ENCODE results near the gene TEF. TPM values are rescaled to one million over a fixed set of nuclear protein-coding genes. Genes with fewer than 3 reads are reported as not detected.

TEF gene
- total and polyA plus RNA-seq, 2 donors from 2014 or later, result 19.4 to 34.9 TPM

- Histone ChIP-seq H3K27ac (ENCODE audit: low read depth in 2 of 2, low read length in 2 of 2) (peak overlapping the region; percentile 97 to 100), H3K9me3 (ENCODE audit: control insufficient read depth in 2 of 3, insufficient read depth in 1 of 3, low read length in 3 of 3) (no peaks in the 10 kb centered on the region), H3K36me3 (ENCODE audit: control insufficient read depth in 2 of 3, insufficient read depth in 3 of 3, low read length in 3 of 3) (peaks cover 0 to 5% (median 3%) of the 10 kb centered on the region in 3 donors), H3K9ac (ENCODE audit: low read length in 3 of 3) (peak overlapping the region; percentile 94 to 100 (median 100)), H3K4me3 (ENCODE audit: low read length in 3 of 3) (peak overlapping the region; percentile 91 to 97 (median 96)), H3K27me3 (ENCODE audit: control insufficient read depth, insufficient read depth, low read length) (no peaks in the 10 kb centered on the region), H3K4me1 (ENCODE audit: control insufficient read depth in 2 of 3, insufficient read depth in 2 of 3, low read depth in 1 of 3, low read length in 3 of 3) (peaks cover 5 to 20% (median 17%) of the 10 kb centered on the region in 3 donors)
- no peak for TF ChIP-seq CTCF (IDR thresholded peaks at IDR 0.05; ENCODE audit: borderline replicate concordance, extremely low read depth, insufficient read depth)
- intact Hi-C loops (cut with DNase I), result no loop called here
- FAIRE-seq, result no peak
- peak; percentile 18 to 83 (median 55) for DNase-seq
Observed at GRCh38 chr22:41446057-41446501, 64.3 kb downstream of the TEF start.

- TF ChIP-seq CTCF (IDR thresholded peaks at IDR 0.05; ENCODE audit: borderline replicate concordance, extremely low read depth, insufficient read depth), result no peak
- DNase-seq (peak; percentile 96 to 99 (median 97)), FAIRE-seq (no peak)
- Histone ChIP-seq H3K36me3 (ENCODE audit: control insufficient read depth in 2 of 3, insufficient read depth in 3 of 3, low read length in 3 of 3) (peaks cover 0 to 5% (median 3%) of the 10 kb centered on the region in 3 donors), H3K4me1 (ENCODE audit: control insufficient read depth in 2 of 3, insufficient read depth in 2 of 3, low read depth in 1 of 3, low read length in 3 of 3) (peaks cover 5 to 20% (median 17%) of the 10 kb centered on the region in 3 donors), H3K27ac (ENCODE audit: low read depth in 2 of 2, low read length in 2 of 2) (peak within 1 kb of the TSS; percentile 97 to 100), H3K9ac (ENCODE audit: low read length in 3 of 3) (peak within 1 kb of the TSS; percentile 94 to 100 (median 100)), H3K27me3 (ENCODE audit: control insufficient read depth, insufficient read depth, low read length) (no peaks in the 10 kb centered on the region), H3K4me3 (ENCODE audit: low read length in 3 of 3) (peak within 1 kb of the TSS; percentile 91 to 97 (median 96)), H3K9me3 (ENCODE audit: control insufficient read depth in 2 of 3, insufficient read depth in 1 of 3, low read length in 3 of 3) (no peaks in the 10 kb centered on the region)
- intact Hi-C loops (cut with DNase I), result no loop called here
Observed at GRCh38 chr22:41446639-41447434, 65.1 kb downstream of the TEF start, which contains the start of gene TOB2. TOB2 (minus strand) TSS chr22:41446801; CDS start chr22:41437345, 9,456 bp downstream.

- Histone ChIP-seq H3K36me3 (ENCODE audit: control insufficient read depth in 2 of 3, insufficient read depth in 3 of 3, low read length in 3 of 3) (peaks cover 0 to 5% (median 0%) of the 10 kb centered on the region in 3 donors), H3K4me1 (ENCODE audit: control insufficient read depth in 2 of 3, insufficient read depth in 2 of 3, low read depth in 1 of 3, low read length in 3 of 3) (peaks cover 3 to 16% (median 10%) of the 10 kb centered on the region in 3 donors), H3K27ac (ENCODE audit: low read depth in 2 of 2, low read length in 2 of 2) (peak overlapping the region; percentile 97 to 100), H3K4me3 (ENCODE audit: low read length in 3 of 3) (peak overlapping the region; percentile 81 to 97 (median 96)), H3K9ac (ENCODE audit: low read length in 3 of 3) (peak overlapping the region; percentile 66 to 100 (median 77)), H3K9me3 (ENCODE audit: control insufficient read depth in 2 of 3, insufficient read depth in 1 of 3, low read length in 3 of 3) (no peaks in the 10 kb centered on the region), H3K27me3 (ENCODE audit: control insufficient read depth, insufficient read depth, low read length) (no peaks in the 10 kb centered on the region)
- FAIRE-seq, result no peak
- intact Hi-C loops (cut with DNase I), result no loop called here
- peak; percentile 80 to 91 (median 90) for DNase-seq
- TF ChIP-seq CTCF (IDR thresholded peaks at IDR 0.05; ENCODE audit: borderline replicate concordance, extremely low read depth, insufficient read depth), result no peak
Observed at GRCh38 chr22:41447435-41448188, 65.9 kb downstream of the TEF start.

All from kidney (tissue), 14 donors.